GM19395 (cell line): Measurements from ENCODE around the gene SAMD14.
A peak's percentile ranks its signal among the peaks of the same experiment; 100 is the strongest.

Experiments used
- ATAC-seq: cut with Tn5 transposase; IDR thresholded peaks from one replicate; pipeline ENCODE4 v1.9.1; 2021; ENCODE audit warnings: mild to moderate bottlenecking, moderate library complexity; ENCODE audit not compliant: unreplicated experiment

The SAMD14 gene

DNA sequence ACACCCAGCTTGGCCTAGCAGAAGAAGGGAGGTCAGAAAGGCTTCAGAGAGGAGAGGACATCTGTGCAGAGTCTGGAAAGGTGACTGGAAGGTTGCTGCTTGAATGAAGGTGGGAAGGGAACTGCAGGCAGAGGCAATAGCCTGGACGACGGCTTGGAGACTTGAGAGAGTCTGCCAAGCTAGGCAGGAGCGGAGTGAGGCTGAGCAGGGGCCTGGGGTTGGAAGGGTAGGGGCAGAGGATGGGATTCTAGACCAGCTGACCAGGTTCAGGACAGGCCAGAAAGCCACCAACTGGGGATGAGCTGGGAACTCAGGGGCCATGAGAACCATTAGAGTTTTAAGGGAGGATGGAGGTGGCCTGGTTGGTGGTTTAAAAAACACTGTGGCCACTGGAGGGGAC, 35.5 kb upstream of the SAMD14 start:
- no peak for ATAC-seq

GRCh38 chr17:50165066-50165465, 35.1 kb upstream of the SAMD14 start:
- no peak for ATAC-seq

DNA sequence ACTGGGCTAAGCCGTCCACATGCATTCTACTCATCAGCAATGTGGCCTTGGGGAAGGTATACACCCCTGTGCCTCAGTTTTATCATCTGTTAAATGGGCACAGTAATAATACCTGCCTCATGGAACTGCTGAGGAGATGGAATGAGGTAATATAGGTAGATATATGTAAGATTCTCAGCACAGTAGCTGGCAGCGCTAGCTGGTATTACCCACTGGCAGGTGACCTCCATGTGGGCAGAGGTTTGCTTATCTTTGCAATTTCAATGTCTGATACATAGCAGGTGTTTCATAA, 34.7 kb upstream of the SAMD14 start:
- ATAC-seq = no peak

DNA sequence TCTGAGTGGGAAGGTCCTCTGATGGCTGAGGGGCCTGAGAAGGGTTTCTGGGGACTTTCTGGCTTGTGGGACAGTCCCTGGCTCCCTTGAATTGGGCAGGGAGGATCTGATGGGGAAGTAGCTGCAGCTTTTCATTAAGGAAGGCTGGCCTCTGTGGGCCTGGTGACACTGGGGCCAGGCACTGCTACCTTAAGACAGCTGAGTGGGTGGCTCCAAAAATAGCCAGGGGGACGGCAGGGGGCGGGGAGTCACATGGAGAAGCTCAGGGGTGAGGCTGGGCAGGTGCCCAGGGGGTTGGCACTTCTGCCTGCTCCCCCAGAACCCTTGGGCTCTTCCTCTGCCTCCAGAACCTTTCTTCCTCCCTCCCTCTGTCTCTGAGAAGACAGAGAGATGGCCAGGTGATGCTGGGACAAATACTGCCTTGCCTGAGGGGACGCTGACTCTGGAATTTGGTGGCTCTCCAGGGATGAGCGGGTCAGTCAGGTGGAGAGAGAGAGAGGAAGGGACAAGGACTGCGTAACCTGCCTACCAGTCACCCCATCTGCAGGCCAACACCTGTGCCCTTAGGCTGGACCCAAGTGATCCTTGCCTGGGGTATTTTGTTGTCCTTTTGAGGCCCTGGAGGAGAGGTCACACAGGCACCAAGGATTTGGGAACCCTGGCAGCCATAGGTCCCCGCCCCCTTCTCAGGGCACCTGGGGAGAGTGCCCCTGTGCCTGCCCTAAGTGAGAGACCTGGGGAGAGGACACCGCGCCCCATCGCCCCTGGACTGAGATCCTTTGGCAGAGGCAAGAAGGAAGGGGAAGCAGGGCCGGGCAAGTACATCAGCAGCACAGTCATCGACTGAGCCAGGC, 34.1 kb upstream of the SAMD14 start:
- ATAC-seq = no peak

DNA sequence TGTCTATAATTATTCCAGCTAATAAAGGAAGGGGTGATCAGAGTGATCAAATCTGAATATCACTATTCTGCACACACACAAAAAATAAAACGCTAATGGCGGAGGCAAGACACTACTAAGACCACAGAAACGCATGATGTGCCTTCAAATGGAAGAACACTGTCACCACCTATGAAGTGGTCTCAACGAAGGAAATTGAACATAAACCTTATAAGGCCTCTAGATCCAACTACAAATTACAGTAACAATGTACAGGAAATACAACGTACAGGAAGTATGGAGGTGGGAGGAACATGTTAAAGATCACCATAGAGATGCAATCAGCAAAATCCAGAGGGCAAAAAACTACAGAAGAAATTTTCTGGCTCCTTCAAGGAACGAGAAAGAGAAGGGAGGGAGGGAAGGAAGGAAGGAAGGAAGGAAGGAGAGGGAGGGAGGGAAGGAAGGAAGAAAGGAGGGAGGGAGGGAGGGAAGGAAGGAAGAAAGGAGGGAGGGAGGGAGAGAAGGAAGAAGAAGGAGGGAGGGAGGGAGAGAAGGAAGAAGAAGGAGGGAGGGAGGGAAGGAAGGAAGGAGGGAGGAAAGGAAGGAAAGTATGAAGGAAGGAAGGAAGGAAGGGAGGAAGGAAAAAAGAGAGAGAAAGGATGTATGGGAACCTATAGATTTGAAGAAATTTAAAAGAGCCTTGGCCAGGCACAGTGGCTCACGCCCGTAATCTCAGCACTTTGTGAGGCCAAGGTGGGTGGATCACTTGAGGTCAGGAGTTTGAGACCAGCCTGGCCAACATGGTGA, 32.7 kb upstream of the SAMD14 start:
- no peak for ATAC-seq

DNA sequence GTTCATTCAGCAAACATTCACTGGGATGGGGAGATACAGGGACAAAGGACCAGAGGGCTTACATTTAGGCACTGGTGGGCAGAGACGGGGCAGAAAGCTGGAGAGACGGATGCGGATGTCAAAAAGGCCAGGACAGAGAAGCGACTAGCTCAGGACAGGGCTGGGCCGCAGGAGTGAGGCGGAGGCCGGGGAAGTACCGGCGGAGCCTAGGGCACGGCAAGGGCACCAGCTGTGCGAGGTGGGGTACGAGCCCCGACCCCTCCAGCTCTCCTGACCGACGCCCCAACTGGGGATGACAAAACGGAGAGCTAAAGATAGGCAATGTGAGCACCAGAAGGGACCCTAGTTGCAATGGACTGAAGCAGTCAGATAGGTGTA, 31.9 kb upstream of the SAMD14 start:
- ATAC-seq = no peak

DNA sequence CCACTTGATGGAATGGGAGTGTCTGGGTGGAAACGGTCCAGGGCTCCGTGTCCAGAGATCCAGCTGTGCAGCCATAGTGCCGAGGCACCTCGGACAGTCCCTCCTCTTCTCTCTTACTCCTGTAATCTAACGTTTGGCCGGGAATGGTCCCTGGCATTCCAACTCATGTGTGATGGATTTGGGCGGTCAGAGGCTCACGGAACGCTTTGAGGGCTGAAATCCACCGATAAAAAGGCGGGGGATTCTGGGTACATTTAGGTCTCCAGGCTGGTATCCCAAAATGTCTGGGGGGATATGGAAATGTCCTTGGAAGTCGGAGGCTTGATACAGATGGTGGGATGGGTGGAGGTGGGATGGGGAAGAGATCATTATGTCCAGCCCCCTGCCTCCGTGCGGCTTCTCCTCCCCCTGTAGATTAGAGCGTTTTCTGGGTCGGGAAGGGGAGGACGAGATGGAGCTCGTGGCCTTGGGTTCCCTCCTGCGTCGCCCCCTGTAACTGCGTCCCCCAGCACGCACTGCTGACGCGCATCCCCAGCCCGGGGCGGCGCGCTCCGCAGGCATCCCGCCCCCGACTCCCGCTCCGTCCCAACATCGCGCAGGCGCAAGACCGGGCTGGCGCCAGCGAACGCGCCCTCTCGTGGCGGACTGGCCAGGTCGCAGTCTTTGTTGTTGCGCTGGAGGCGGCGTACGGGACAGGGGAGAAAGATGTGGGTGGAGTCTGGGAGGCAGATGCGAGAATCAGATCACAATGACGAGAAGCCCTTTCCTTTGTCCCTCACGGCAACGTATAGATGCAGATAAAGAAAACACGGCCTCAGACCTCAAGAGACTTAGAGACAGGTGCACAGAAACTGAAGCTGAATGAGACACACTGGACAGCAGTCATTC, 31.3 kb upstream of the SAMD14 start:
- ATAC-seq = peak; percentile 83

DNA sequence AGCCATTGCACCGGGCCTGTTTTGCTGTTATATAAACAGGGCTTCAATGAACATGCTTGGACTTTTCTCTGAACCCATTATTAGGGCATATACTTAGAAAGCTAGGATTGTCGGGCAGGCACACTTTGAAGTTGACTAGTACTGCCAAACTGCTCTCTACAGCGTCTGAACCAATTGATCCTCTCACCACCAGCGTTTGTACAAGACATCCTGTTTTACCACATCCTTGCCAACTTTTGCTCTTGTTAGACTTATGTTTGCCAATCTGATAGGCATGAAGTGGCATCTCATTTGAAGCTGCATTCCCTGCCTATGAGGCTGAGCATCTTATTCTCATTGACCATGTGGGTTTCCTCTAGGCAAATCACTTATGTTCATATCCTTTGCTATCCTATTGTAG, 27.9 kb upstream of the SAMD14 start:
- ATAC-seq = no peak

DNA sequence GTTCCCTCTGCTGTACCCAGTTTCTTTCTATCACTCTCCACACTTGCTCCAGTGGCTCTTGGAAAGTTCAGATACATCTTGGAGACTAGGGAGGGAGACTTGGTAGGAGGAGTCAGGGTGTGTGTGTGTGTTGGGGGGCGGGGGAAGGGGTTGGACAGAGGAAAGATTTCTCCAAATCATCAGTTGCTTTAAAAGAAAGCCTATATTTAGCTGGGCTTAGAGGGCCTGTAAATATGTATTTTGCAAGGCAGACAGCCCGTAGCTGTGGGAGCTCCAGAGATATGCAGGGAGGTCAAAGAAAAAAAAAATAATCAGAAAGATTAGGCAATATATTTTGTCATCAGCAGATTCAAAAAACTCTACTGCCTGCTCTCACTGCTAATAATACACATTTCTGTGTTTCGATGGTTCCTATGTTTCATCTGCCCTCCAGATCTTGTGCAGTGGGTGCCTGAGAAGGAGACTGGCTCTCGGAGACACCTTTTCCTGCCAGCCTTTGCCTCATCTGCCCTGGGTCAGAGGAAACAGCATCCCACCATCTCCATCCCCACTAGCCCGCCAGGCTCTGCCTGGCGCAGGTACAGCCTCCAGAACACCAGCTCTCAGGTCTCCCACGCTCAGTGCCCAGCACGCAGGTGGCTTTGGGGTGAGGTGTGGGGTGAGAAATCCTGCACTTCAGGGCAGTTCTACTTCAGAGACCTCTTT, 25.3 kb upstream of the SAMD14 start:
- ATAC-seq = no peak

- ATAC-seq = no peak
These were observed 24.6 kb upstream of the SAMD14 start for GRCh38 chr17:50154604-50155003.

DNA sequence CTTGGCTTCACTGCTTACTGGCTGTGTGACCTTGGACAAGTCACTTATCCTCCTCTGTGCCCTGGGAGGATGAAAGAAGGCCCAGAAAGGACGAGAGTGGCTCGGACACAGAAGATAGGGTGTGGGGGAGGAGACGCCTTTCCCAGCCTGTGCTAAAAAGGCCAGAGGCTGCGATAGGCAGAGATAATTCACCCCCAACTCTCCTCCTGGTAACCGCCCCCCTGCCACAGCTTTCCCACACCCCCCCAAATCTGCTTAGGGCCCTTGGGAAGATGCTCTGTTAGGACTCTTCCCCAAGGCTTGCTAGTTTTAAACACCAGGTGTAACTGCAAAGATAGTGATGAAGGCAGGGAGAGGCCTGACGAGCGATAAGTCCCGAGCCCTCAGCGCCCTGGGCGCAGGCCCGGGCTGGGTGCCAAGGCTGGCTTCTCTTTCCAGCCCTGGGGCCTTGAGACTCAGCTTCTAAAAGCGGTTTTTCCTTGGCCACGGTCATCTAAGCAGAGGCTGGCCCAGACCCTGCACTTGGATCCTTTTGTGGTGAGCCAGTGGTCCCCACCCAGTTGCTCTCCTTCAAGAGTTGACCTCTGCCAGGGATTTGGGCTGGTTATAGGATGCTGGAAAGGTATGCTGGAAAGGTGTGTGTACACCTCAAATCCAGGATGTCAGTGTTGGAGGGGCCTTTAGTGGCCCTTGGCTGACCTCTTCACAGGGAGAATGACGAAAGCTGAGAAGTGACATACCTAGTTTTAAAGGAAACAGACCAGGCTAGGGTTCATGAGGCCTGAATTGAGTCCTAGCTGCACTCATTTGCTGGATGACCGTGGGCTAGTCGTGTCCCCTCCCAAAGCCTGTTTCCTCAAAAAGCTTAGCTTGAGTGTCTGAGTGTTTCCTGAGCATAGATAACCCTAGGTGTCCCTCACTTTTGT, 24.0 kb upstream of the SAMD14 start:
- ATAC-seq = no peak

- ATAC-seq = no peak
These were observed 22.8 kb upstream of the SAMD14 start for GRCh38 chr17:50152736-50153135.

DNA sequence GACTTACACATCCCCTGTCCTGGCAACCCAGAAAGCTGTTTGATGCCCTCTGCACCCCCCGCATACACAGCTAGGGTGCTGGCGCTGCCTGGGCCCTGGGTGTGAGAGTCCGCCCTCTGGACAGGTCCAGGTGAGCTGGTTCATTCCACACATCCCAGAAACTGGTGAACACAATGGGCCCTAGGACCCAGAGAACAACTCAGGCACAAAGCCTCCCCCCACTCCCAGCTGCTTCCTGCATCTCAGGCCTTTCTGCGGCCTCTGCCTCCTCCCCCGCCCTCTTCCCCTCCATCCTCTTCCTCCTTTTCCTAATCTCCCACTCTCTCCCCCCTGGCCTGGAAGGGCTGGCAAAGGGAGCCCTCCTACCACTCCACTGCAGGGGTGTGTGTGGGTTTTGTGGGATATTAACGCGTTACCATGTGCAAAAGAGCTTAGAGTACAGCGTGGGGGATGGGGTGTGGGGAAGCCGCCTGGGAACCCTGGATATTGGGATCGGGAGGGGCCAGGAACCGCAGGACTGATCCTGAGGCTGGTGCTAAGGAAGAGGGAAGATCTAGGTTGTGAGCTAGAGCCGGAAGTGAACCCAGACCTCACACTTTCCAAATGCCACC, 22.1 kb upstream of the SAMD14 start:
- no peak for ATAC-seq

GRCh38 chr17:50151041-50151936, 21.3 kb upstream of the SAMD14 start:
- ATAC-seq = peak; percentile 37

DNA sequence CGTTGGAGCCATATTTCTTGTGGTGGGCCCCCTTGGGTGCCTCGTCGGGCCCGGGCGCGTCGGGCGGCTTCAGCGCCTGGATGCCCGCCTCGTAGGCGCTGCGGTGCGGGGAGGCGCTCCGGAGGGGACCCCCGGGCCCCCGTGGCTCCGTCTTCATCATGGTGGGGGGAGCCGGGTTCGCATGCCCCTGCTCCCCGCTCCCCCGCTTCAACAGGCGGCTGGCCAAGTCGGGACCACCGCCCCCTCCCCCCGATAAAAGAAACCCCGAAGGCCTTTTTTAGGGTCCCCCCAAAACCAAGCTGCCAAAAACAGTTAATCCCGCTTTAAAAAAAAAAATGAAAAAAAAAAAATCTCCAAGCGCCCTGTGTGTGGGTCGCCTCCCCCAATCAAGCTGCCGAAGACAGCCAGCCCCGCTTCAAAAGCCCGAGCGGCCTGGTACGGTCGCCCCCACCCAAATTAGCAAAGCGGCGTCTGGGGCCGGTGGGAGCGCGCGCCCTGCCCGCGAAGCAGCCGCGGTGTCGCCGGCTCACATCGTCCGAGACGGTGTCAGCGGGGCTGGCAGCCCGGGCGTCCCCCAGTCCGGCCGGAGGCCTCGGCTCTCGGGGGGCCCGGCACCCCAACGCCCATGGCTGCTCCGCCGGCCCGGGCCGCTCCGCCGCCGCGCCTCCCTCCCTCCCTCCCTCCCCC, 20.5 kb upstream of the SAMD14 start, which contains the start of gene PPP1R9B:
Gene PPP1R9B (minus strand): TSS at position 324 of the 687 bp plus-strand sequence. CDS start 164 bp downstream, at position 160.
- ATAC-seq = no peak

DNA sequence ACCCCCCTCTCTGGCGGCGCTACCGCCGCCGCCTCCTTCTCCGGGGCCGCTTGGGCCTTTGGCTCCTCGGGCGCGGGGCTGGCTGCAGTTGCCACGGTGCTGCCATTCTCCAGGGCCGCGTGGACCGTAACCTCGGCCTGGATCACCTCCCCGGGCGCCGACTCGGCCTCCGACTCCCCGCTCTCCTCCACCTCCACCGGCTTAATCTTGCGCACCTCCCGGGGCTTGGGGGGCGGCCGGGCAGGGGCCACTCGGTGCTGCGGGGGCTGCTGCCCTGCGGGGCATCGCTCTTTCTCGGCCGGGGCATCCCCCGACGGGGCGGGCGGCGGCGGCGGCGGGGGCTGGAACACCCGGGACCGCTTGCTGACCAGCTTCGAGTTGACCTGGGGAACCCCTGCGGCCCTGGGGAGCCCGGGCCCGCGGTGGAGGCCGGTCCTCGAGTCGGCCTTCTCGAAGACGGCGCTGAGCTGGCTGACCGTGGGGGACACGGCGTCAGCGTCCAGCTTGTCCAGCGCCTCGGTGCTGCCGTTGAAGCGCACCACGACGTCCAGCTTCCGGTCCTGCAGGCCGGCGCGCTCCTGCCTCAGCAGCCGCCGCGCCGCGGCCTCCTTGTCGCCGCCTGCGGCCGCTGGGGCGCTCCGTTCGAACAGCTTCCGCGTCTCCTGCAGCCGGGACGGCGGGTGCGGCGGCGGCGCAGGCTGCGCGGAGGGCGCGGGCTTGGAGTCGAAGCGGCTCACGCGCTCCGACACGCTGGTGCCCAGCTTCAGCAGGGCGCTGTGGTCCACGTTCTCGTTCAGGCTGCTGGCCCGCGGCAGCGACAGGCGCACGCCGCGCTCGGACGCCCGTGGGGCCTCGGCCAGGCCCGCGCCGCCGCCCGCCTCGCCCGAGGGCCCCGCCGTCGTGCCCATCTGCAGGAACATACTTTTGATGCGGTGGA, 19.7 kb upstream of the SAMD14 start:
- no peak for ATAC-seq

DNA sequence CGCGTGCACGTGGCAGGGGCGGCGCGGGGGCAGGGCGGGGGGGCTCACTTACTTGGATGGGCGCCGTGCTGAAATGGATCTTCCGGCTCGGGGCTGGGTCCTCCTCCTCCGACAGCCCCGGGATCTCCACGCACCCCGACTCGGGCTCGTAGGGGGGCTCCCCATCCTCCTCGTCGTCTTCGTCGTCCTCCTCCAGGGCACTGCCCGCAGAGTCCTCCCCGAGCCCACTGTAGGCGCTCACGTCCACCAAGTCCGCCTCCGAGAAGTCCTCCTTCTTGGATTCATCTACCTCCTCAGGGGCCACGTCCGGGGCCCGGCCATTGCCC, 19.1 kb upstream of the SAMD14 start:
- no peak for ATAC-seq
